Neural cell (in vitro differentiated cells): ENCODE measurements around the gene CAMK1D.

Source experiments
- MXI1 ChIP-seq: fragments of 450-650 bp; conservative IDR thresholded peaks from 2 replicates; pipeline ENCODE4 v1.6.1; 2014; ENCODE audit warnings: antibody characterized with exemption, mild to moderate bottlenecking; ENCODE audit not compliant: poor library complexity, severe bottlenecking
- TF ChIP-seq, protein P1 (sequence below): fragments of 450-650 bp; IDR thresholded peaks from 2 replicates; pipeline ENCODE4 v1.5.1; 2014; ENCODE audit warnings: antibody characterized with exemption, mild to moderate bottlenecking, moderate library complexity; ENCODE audit not compliant: poor library complexity, severe bottlenecking

DNA sequence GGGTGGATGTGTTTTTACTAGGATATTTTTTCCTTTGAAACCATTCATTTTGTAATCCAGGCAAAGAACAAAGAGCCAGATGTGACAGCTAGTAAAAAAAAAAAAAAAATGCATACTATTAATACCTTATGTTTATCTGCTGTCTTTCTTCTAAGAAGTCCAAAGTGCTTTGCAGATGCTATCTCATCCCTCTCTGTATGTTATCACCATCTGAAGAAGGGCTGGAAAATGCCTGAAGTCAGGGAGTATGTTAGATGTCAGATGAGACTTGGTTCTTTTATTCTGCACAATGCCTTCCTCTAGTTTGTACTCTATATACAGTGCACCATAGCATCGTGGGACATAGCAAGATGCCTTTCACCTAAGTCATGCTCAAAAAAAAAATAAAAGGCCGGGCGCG, 10.4 kb upstream of the CAMK1D start:
- TF ChIP-seq, protein P1, sequence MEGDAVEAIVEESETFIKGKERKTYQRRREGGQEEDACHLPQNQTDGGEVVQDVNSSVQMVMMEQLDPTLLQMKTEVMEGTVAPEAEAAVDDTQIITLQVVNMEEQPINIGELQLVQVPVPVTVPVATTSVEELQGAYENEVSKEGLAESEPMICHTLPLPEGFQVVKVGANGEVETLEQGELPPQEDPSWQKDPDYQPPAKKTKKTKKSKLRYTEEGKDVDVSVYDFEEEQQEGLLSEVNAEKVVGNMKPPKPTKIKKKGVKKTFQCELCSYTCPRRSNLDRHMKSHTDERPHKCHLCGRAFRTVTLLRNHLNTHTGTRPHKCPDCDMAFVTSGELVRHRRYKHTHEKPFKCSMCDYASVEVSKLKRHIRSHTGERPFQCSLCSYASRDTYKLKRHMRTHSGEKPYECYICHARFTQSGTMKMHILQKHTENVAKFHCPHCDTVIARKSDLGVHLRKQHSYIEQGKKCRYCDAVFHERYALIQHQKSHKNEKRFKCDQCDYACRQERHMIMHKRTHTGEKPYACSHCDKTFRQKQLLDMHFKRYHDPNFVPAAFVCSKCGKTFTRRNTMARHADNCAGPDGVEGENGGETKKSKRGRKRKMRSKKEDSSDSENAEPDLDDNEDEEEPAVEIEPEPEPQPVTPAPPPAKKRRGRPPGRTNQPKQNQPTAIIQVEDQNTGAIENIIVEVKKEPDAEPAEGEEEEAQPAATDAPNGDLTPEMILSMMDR = no peak
- TF ChIP-seq MXI1 = no peak
